ENCODE results near the gene RTEL1.
A peak's percentile ranks its signal among the peaks of the same experiment; 100 is the strongest.

- TF ChIP-seq ZBTB33 (IDR thresholded peaks at IDR 0.05; ENCODE audit: borderline replicate concordance, low read depth) (no peak), CTCF (IDR thresholded peaks at IDR 0.05) (no peak), RAD21 (IDR thresholded peaks at IDR 0.05; ENCODE audit: low read length) (no peak), ELF1 (IDR thresholded peaks at IDR 0.05) (no peak), EZH2phosphoT487 (IDR thresholded peaks at IDR 0.05; ENCODE audit: borderline replicate concordance, low read depth) (no peak), POLR2AphosphoS5 (IDR thresholded peaks at IDR 0.05; ENCODE audit: low read depth, low read length) (no peak; the same call in none of the 2 replicates), RCOR1 (IDR thresholded peaks at IDR 0.05; ENCODE audit: low read length) (no peak), REST (IDR thresholded peaks at IDR 0.05; ENCODE audit: low read depth, low read length) (no peak), EP300 (IDR thresholded peaks at IDR 0.05; ENCODE audit: borderline replicate concordance in 1 of 2, low read depth in 1 of 2, low read length in 1 of 2) (peak in 1 of 2 experiments; percentile 37; a peak in 1 of 4 replicates), USF1 (IDR thresholded peaks at IDR 0.05; ENCODE audit: borderline replicate concordance, low read depth) (no peak)
These were observed 31.5 kb upstream of the RTEL1 start, which contains the start of gene GMEB2 for GRCh38 chr20:63626424-63627128.

Measured in SK-N-SH (cell line).